Measurements from ENCODE around the gene OR13C4. TPM values are rescaled to one million over a fixed set of nuclear protein-coding genes. Genes with fewer than 3 reads are reported as not detected.
A peak's percentile ranks its signal among the peaks of the same experiment; 100 is the strongest.

Gene OR13C4
- total RNA-seq, 6 experiments from 2014 or later: not detected

DNA sequence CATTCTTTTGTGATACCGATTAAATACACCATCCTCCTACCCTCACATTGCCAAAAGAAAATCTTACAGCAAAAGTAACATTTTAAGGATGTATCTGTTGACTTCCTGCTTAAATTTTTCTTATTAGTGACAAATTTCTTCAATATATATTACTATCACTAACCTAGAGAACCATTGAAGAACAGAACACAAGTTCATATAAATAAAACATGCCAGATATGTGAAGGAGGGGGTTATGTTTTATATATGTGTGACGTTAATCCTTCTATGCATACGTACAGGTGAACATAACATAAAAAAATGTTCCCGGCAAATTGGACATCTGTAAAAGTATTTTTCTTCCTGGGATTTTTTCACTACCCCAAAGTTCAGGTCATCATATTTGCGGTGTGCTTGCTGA lies 23.0 kb downstream of the OR13C4 start, which contains the start of gene OR13F1:
TSS of gene OR13F1 (plus strand) at position 301 of the 400 bp plus-strand sequence. CDS start at position 301, 0 bp downstream.
- TF ChIP-seq, protein P1, sequence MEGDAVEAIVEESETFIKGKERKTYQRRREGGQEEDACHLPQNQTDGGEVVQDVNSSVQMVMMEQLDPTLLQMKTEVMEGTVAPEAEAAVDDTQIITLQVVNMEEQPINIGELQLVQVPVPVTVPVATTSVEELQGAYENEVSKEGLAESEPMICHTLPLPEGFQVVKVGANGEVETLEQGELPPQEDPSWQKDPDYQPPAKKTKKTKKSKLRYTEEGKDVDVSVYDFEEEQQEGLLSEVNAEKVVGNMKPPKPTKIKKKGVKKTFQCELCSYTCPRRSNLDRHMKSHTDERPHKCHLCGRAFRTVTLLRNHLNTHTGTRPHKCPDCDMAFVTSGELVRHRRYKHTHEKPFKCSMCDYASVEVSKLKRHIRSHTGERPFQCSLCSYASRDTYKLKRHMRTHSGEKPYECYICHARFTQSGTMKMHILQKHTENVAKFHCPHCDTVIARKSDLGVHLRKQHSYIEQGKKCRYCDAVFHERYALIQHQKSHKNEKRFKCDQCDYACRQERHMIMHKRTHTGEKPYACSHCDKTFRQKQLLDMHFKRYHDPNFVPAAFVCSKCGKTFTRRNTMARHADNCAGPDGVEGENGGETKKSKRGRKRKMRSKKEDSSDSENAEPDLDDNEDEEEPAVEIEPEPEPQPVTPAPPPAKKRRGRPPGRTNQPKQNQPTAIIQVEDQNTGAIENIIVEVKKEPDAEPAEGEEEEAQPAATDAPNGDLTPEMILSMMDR (IDR thresholded peaks at IDR 0.05): no peak
- no peak for TF ChIP-seq POLR2A (IDR thresholded peaks at IDR 0.05)

DNA sequence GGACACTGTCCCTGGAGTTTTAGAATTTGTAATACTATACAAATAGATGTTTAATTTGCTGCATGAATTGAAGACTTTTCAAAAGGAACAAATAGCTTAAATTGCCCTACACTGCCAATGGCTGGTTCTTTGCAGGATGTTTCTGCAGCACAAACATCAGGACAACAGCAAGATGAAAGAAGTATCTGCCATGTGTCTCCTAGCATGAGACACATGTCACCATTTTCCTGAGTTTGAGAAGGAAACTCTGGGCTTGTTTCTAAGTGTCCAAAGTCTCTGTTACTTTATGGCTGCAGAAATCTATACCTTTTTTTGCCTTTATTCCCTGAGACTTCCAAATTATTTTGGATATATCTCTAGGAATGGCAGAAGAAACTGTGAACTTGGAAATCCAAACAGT lies 23.6 kb downstream of the OR13C4 start:
- DNase-seq: no peak
- Histone ChIP-seq H3K27ac (no peak overlapping the region), H3K4me1 (no peaks in the 10 kb centered on the region), H3K27me3 (no peaks in the 10 kb centered on the region), H3K36me3 (no peaks in the 10 kb centered on the region), H3K9me3 (no peaks in the 10 kb centered on the region), H3K4me3 (no peak overlapping the region)
- no peak for ATAC-seq
- intact Hi-C loops (cut with DNase I): loop anchor here in 1 of 2 donors (10.0 kb wide), 1 partner anchor 61 kb away; the partner anchor contains the start of gene OR13C8
- no peak for TF ChIP-seq POLR2A (IDR thresholded peaks at IDR 0.05)
- TF ChIP-seq, protein P1 (IDR thresholded peaks at IDR 0.05): no peak

More for the DNA sequence above, 23.0 kb downstream of the OR13C4 start, which contains the start of gene OR13F1:
- ATAC-seq (no peak), DNase-seq (no peak)
- Histone ChIP-seq H3K9me3 (no peaks in the 10 kb centered on the region), H3K27me3 (no peaks in the 10 kb centered on the region), H3K36me3 (no peaks in the 10 kb centered on the region), H3K4me1 (no peaks in the 10 kb centered on the region), H3K27ac (no peak within 1 kb of the TSS), H3K4me3 (no peak within 1 kb of the TSS)
- WGBS (ENCODE audit: insufficient coverage, low coverage, low lambda C conversion rate, missing lambda C conversion rate): 71% methylated on average over 5 of the region's 5 CpGs
- intact Hi-C loops (cut with DNase I): loop anchor here in 1 of 2 donors (10.0 kb wide), 1 partner anchor 61 kb away; the partner anchor contains the start of gene OR13C8

DNA sequence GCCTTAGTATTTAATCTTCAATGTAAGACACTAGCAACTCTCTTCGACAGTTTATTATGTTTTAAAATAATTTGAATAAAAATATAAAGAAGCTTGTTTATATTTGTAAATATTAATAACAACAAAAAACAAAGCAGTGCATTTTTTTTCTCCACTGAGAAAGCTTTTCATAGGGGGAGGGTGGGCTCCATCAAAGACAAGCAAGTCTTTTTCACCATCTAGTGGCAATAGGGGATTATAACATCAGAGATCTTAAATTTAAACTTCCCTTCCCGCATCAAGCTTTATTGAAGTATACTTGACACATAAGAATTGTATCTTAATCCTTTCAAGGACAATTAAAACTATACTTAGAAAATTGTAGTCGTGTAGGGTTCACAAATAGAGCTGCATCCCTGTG lies 32.2 kb downstream of the OR13C4 start:
- ATAC-seq: no peak
- 37% methylated on average over 3 of the region's 3 CpGs for WGBS (ENCODE audit: insufficient coverage, low coverage, low lambda C conversion rate, missing lambda C conversion rate)
- no peak overlapping the region for H3K27ac ChIP-seq
- no peak for DNase-seq
- no peaks in the 10 kb centered on the region for H3K4me1 ChIP-seq
- TF ChIP-seq POLR2A (IDR thresholded peaks at IDR 0.05): no peak
- TF ChIP-seq, protein P1 (IDR thresholded peaks at IDR 0.05): peak in 2 of 4 donors; percentile 8 to 21
- H3K9me3 ChIP-seq: no peaks in the 10 kb centered on the region
- H3K27me3 ChIP-seq: no peaks in the 10 kb centered on the region
- H3K4me3 ChIP-seq: no peak overlapping the region
- no peaks in the 10 kb centered on the region for H3K36me3 ChIP-seq
- intact Hi-C loops (cut with DNase I): no loop called here

DNA sequence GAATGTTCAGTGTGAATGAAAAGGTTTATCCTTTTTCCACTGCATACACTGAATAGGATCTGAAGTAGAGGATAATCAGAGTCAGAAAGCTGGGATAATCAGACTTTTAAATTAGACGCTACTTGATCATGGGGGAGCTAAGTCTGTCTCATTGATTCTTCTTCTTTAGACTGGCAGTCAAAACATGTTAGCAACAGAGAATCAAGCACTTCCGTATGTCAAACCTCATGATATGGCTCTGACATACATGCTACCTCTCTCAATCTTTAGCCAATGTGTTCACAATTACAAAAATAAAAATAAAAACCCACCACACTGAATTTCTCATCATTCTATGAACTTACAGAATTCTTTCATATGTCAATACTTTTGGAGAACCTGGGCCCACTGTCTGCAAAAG lies 42.0 kb downstream of the OR13C4 start:
- Histone ChIP-seq H3K27ac (no peak overlapping the region), H3K9me3 (no peaks in the 10 kb centered on the region), H3K4me1 (no peaks in the 10 kb centered on the region), H3K4me3 (no peak overlapping the region), H3K27me3 (no peaks in the 10 kb centered on the region), H3K36me3 (no peaks in the 10 kb centered on the region)
- no peak for ATAC-seq
- 89% methylated on average over 1 of the region's 2 CpGs for WGBS (ENCODE audit: insufficient coverage, low coverage, low lambda C conversion rate, missing lambda C conversion rate)
- TF ChIP-seq, protein P1 (IDR thresholded peaks at IDR 0.05): no peak
- TF ChIP-seq POLR2A (IDR thresholded peaks at IDR 0.05): no peak
- no peak for DNase-seq
- intact Hi-C loops (cut with DNase I): no loop called here
